Kidney epithelial cell (primary cell): ENCODE measurements around the gene ECEL1. TPM values are rescaled to one million over a fixed set of nuclear protein-coding genes. Genes with fewer than 3 reads are reported as not detected.

Source experiments
- DNase-seq: peaks from one replicate; pipeline ENCODE4 v3.0.0-alpha.2; 2010; ENCODE audit warnings: low read depth
- H3K27me3 ChIP-seq: 2 replicates; pipeline ENCODE4 v1.6.0; 2011; ENCODE audit warnings: low read length; ENCODE audit not compliant: control insufficient read depth, insufficient read depth
- H3K36me3 ChIP-seq: 2 replicates; pipeline ENCODE4 v1.5.1; 2011; ENCODE audit warnings: low read length; ENCODE audit not compliant: control insufficient read depth, insufficient read depth
- H3K4me3 ChIP-seq: 2 replicates; pipeline ENCODE4 v1.5.1; 2011; ENCODE audit warnings: low read depth, mild to moderate bottlenecking, control low read depth, low read length
- CTCF ChIP-seq: IDR thresholded peaks from 2 replicates; pipeline ENCODE4 v1.5.1; 2011; ENCODE audit warnings: mild to moderate bottlenecking, moderate library complexity, low read length, control low read depth, inconsistent platforms; ENCODE audit not compliant: insufficient read depth, poor library complexity, severe bottlenecking
- total RNA-seq: library from RNA; depleted of rRNA; stranded (reverse); fragments of >200 nt; gene quantifications from 2 replicates; pipeline ENCODE4 v1.2.3, GENCODE V29; 2015

ECEL1 gene
- total RNA-seq, 1 donor from 2014 or later = 2.2 TPM

- peaks cover 45% of the 10 kb centered on the region for H3K27me3 ChIP-seq
- no peak for TF ChIP-seq CTCF
- no peak for DNase-seq
- H3K36me3 ChIP-seq = no peaks in the 10 kb centered on the region
- no peak overlapping the region for H3K4me3 ChIP-seq
These were observed 25.0 kb upstream of the ECEL1 start for GRCh38 chr2:232512602-232513001.

GRCh38 chr2:232511336-232511890 is 23.8 kb upstream of the ECEL1 start:
- Histone ChIP-seq H3K36me3 (no peaks in the 10 kb centered on the region), H3K4me3 (no peak overlapping the region), H3K27me3 (peaks cover 55% of the 10 kb centered on the region)
- no peak for TF ChIP-seq CTCF
- DNase-seq = no peak

GRCh38 chr2:232508251-232508650 is 20.6 kb upstream of the ECEL1 start:
- DNase-seq = no peak
- Histone ChIP-seq H3K27me3 (peaks cover 74% of the 10 kb centered on the region), H3K4me3 (no peak overlapping the region), H3K36me3 (no peaks in the 10 kb centered on the region)
- no peak for TF ChIP-seq CTCF

GRCh38 chr2:232506709-232507108 is 19.1 kb upstream of the ECEL1 start:
- H3K36me3 ChIP-seq = no peaks in the 10 kb centered on the region
- no peak overlapping the region for H3K4me3 ChIP-seq
- TF ChIP-seq CTCF = no peak
- H3K27me3 ChIP-seq = peaks cover 73% of the 10 kb centered on the region
- DNase-seq = no peak

GRCh38 chr2:232505856-232506255 is 18.2 kb upstream of the ECEL1 start:
- DNase-seq = no peak
- TF ChIP-seq CTCF = no peak
- peaks cover 70% of the 10 kb centered on the region for H3K27me3 ChIP-seq
- no peak overlapping the region for H3K4me3 ChIP-seq
- no peaks in the 10 kb centered on the region for H3K36me3 ChIP-seq

- H3K4me3 ChIP-seq = no peak overlapping the region
- DNase-seq = no peak
- H3K36me3 ChIP-seq = no peaks in the 10 kb centered on the region
- no peak for TF ChIP-seq CTCF
- peaks cover 77% of the 10 kb centered on the region for H3K27me3 ChIP-seq
These were observed 16.8 kb upstream of the ECEL1 start for GRCh38 chr2:232504438-232504837.
